Bronchial epithelial cell (primary cell): ENCODE results near the gene DRAM2. TPM values are rescaled to one million over a fixed set of nuclear protein-coding genes. Genes with fewer than 3 reads are reported as not detected.

Experiments
- DNase-seq: peaks from one replicate; pipeline ENCODE4 v3.0.0-alpha.2; 2010; ENCODE audit warnings: low read depth
- FAIRE-seq: peaks from 2 replicates; lab custom pipeline; 2011; peaks lifted over from hg19 to GRCh38; lab: Jason Lieb, UNC
- H3K27me3 ChIP-seq: 2 replicates; pipeline ENCODE4 v1.5.1; 2011; ENCODE audit warnings: low read length; ENCODE audit not compliant: control insufficient read depth, insufficient read depth
- H3K36me3 ChIP-seq: 2 replicates; pipeline ENCODE4 v1.5.1; 2011; ENCODE audit warnings: low read length; ENCODE audit not compliant: control insufficient read depth, insufficient read depth
- H3K4me3 ChIP-seq: 2 replicates; pipeline ENCODE4 v1.5.1; 2011; ENCODE audit warnings: mild to moderate bottlenecking, low read depth, low read length, control low read depth
- total RNA-seq: library from RNA; depleted of rRNA; stranded (reverse); fragments of >200 nt; gene quantifications from 2 replicates; pipeline ENCODE4 v1.2.1, GENCODE V29; 2014
- TF ChIP-seq, protein P1 (sequence below): IDR thresholded peaks from 2 replicates; pipeline ENCODE4 v1.5.1; 2011; ENCODE audit warnings: mild to moderate bottlenecking, moderate library complexity, low read length, control low read depth, inconsistent platforms; ENCODE audit not compliant: insufficient read depth, severe bottlenecking

Gene DRAM2
- total RNA-seq = 81.3 and 93.7 TPM in 2 replicates

DNA sequence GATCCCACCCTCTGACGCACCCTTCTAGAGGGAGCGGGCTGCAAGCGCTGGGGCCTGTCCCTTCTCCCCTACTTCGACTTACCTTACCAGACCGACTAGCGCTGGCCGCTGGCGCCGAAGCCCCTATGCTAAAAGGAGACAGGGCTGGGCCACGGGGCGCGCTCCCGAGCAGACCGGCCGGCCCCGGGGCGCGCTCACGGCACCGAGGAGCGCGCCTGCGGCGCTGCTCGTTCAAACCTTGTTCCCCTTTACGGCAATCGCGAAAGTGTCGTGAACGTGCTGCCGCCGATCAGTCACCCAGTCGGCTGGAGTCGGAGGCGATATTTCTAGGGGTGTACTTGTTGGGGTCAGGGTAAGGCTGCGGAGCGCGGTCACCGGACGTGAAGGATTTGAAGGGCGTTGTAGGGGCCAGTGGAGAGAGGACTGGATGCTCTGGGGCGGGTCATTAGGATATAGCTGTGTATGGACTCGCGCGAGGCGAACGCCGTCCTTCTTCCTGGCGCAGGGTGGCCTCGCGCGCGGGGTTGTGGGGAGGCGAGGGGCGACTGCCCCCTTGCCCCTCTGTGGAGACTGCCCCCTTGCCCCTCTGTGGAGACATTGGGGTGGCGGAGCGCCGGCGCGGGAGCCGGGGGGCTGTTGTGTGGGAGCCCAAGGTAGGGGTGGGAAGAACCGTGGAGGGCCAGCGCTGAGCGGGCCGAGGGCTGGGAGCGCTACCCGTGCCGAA, at the start of gene DRAM2, which contains the start of gene CEPT1:
TSS of gene DRAM2 (minus strand) at position 138 of the 724 bp plus-strand sequence. CDS start 8,539 bp downstream, outside the sequence.
TSS of gene CEPT1 (plus strand) at position 268 of the 724 bp plus-strand sequence. CDS start 7,492 bp downstream, outside the sequence.
- Histone ChIP-seq H3K4me3 (peak within 1 kb of the TSS; percentile 81), H3K36me3 (peaks cover under 1% of the 10 kb centered on the region), H3K27me3 (no peaks in the 10 kb centered on the region)
- DNase-seq (peak; percentile 92), FAIRE-seq (no peak)
- TF ChIP-seq, protein P1, sequence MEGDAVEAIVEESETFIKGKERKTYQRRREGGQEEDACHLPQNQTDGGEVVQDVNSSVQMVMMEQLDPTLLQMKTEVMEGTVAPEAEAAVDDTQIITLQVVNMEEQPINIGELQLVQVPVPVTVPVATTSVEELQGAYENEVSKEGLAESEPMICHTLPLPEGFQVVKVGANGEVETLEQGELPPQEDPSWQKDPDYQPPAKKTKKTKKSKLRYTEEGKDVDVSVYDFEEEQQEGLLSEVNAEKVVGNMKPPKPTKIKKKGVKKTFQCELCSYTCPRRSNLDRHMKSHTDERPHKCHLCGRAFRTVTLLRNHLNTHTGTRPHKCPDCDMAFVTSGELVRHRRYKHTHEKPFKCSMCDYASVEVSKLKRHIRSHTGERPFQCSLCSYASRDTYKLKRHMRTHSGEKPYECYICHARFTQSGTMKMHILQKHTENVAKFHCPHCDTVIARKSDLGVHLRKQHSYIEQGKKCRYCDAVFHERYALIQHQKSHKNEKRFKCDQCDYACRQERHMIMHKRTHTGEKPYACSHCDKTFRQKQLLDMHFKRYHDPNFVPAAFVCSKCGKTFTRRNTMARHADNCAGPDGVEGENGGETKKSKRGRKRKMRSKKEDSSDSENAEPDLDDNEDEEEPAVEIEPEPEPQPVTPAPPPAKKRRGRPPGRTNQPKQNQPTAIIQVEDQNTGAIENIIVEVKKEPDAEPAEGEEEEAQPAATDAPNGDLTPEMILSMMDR = no peak

DNA sequence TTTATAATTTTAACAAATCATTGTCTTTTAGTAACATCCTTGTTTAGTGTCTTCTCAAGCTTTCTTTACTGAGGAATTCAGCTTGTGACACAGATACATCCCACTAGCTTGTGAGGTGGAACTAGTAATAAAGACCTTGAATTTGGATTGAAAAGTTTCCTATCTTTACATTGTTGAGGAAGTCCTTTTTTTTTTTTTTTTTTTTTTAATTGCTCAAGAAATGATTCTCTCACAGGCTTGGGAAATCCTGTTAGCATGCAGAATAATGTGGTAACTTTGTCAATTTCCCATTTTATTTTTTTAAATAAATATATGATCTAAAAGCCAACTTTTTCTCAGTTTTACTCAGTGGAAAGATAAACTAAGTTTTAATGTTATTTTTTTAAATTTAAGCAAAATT, 44.8 kb upstream of the DRAM2 start:
- H3K36me3 ChIP-seq = peaks cover 7% of the 10 kb centered on the region
- H3K27me3 ChIP-seq = no peaks in the 10 kb centered on the region
- FAIRE-seq (no peak), DNase-seq (no peak)
- TF ChIP-seq, protein P1 = no peak
- no peak overlapping the region for H3K4me3 ChIP-seq

DNA sequence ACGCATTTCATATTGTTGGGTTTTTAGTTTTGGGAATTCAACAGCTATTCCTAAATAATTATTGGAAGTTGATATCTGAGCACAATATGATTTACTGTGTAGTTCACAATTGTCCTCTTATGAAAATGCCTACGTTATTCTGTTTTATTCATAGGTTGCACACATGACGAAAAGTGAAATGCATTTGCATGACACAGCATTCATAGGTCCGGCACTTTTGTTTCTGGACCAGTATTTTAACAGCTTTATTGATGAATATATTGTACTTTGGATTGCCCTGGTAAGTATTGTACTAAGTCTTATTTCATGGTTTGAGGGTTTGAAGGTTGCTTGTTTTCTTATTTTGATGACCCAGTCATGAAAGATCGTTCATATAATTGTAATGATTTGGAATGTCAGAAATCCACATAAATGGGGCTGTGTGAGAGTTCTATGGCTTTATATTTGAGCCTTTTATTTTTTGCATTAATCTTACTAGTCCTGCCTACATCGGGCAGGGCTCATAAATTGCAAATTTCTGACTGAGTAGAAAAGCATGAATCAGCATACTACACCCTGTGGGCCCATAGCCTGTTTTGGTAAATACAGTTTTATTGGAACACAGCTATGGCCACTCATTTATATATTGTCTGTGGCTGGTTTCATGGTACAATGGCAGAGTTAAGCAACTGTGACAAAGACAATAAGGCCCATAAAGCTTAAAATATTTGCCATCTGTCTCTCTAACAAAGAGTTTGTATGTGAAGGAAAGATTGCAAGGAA, 43.6 kb upstream of the DRAM2 start:
- no peak for DNase-seq
- no peak for FAIRE-seq
- peaks cover 5% of the 10 kb centered on the region for H3K36me3 ChIP-seq
- H3K4me3 ChIP-seq = no peak overlapping the region
- TF ChIP-seq, protein P1 = no peak
- H3K27me3 ChIP-seq = no peaks in the 10 kb centered on the region

DNA sequence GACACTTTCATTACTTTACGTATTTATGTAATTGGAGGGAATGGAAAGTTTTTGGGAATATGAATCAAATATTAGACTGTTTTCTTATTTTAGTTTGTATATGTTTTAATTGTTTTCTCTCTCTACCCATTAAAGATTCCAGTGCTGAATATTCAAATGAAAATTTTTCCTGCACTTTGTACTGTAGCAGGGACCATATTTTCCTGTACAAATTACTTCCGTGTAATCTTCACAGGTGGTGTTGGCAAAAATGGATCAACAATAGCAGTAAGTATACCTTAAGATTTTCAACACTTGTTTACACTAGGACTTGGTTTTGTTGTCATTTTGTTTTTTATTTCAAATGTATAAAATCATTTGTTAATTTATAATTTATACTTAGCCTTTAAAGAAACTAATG, 42.2 kb upstream of the DRAM2 start:
- Histone ChIP-seq H3K27me3 (no peaks in the 10 kb centered on the region), H3K36me3 (peaks cover 1% of the 10 kb centered on the region), H3K4me3 (no peak overlapping the region)
- TF ChIP-seq, protein P1 = no peak
- DNase-seq (no peak), FAIRE-seq (no peak)

DNA sequence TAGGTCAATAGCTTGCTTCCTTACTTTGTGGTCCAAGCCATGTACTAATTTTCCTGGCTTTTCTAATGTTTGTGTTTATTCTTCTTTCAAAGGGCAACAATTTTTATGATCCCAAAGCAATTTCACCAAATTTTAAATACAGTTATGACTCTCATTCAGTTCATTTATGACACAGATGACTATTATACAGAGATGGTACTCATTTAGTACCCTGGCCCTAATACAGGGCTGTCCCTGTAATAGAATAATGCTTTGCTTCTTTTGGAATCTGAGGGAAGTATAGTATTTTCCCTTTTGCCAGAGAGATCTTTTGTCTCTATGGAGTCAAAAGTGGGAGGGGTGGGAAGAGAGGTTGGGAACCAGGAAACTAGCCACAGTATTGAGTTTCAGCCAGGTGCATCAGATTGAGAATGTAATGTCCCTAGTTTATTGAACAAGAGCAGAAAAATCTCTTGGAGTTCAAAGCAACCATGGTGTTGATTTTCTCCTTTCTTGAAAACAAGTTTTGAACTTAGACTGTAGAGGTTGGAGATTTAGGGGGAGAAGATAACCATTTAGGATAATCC, 40.2 kb upstream of the DRAM2 start:
- no peaks in the 10 kb centered on the region for H3K36me3 ChIP-seq
- TF ChIP-seq, protein P1 = no peak
- no peak for FAIRE-seq

More for the DNA sequence above, 40.2 kb upstream of the DRAM2 start:
- DNase-seq = no peak
- no peaks in the 10 kb centered on the region for H3K27me3 ChIP-seq
- H3K4me3 ChIP-seq = no peak overlapping the region
